AG09309 (cell line): ENCODE results near the gene ACD.

ENCODE experiments used
- DNase-seq: peaks from one replicate; pipeline ENCODE4 v3.0.0-alpha.2; 2010; ENCODE audit warnings: low read depth
- H3K4me3 ChIP-seq: 2 replicates; pipeline ENCODE4 v1.5.1; 2011; ENCODE audit warnings: mild to moderate bottlenecking, low read depth, low read length, moderate library complexity; ENCODE audit not compliant: control insufficient read depth
- CTCF ChIP-seq: IDR thresholded peaks from 2 replicates; pipeline ENCODE4 v1.5.1; 2011; ENCODE audit warnings: mild to moderate bottlenecking, low read depth, low read length, inconsistent platforms; ENCODE audit not compliant: insufficient read depth, control insufficient read depth; ENCODE audit errors: missing control alignments

The ACD gene

GRCh38 chr16:67653128-67653788 is 6.8 kb downstream of the ACD start:
- peak overlapping the region; percentile 60 for H3K4me3 ChIP-seq
- no peak for DNase-seq
- TF ChIP-seq CTCF = no peak

- no peak for DNase-seq
Measured at GRCh38 chr16:67652578-67653127, 7.4 kb downstream of the ACD start.

GRCh38 chr16:67651847-67652246 is 8.2 kb downstream of the ACD start:
- DNase-seq = no peak
- TF ChIP-seq CTCF = no peak
- H3K4me3 ChIP-seq = no peak overlapping the region

More at GRCh38 chr16:67652578-67653127, 7.4 kb downstream of the ACD start:
- TF ChIP-seq CTCF = no peak
- peak overlapping the region; percentile 24 for H3K4me3 ChIP-seq

- DNase-seq = no peak
- H3K4me3 ChIP-seq = no peak overlapping the region
- no peak for TF ChIP-seq CTCF
Measured at GRCh38 chr16:67651039-67651438, 9.0 kb downstream of the ACD start.

GRCh38 chr16:67650023-67650422 is 10.0 kb downstream of the ACD start:
- no peak for TF ChIP-seq CTCF
- H3K4me3 ChIP-seq = no peak overlapping the region
- no peak for DNase-seq

- H3K4me3 ChIP-seq = no peak overlapping the region
- TF ChIP-seq CTCF = no peak
- no peak for DNase-seq
Measured at GRCh38 chr16:67649494-67649931, 10.5 kb downstream of the ACD start.
